Measurements from ENCODE around the gene CYREN.

DNA sequence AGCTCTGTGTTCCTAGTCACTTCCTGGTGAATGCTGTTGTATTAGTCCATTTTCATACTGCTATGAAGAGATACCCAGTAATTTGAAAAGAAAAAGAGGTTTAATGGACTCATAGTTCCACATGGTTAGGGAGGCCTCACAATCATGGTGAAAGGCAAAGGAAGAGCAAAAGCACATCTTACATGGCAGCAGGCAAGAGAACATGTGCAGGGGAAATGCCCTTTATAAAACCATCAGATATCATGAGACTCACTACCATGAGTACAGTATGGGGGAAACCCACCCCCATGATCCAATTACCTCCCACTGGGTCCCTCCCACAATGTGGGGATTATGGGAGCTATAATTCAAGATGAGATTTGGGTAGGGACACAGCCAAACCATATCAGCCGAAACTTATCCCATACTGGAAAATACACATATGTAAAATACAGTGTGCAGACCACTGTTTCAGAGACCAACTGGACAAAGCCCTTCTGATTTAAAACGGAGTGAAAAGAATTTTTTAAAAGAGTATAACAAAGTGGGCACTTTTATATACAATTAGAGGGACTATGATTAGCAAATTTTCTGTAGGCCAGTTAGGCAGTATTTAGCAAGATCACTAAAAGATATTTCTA is 8.0 kb downstream of the CYREN start:
- TF ChIP-seq, protein P1, sequence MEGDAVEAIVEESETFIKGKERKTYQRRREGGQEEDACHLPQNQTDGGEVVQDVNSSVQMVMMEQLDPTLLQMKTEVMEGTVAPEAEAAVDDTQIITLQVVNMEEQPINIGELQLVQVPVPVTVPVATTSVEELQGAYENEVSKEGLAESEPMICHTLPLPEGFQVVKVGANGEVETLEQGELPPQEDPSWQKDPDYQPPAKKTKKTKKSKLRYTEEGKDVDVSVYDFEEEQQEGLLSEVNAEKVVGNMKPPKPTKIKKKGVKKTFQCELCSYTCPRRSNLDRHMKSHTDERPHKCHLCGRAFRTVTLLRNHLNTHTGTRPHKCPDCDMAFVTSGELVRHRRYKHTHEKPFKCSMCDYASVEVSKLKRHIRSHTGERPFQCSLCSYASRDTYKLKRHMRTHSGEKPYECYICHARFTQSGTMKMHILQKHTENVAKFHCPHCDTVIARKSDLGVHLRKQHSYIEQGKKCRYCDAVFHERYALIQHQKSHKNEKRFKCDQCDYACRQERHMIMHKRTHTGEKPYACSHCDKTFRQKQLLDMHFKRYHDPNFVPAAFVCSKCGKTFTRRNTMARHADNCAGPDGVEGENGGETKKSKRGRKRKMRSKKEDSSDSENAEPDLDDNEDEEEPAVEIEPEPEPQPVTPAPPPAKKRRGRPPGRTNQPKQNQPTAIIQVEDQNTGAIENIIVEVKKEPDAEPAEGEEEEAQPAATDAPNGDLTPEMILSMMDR (conservative IDR thresholded peaks at IDR 0.05; ENCODE audit: low read depth, low read length): no peak
- TF ChIP-seq EZH2 (IDR thresholded peaks at IDR 0.05; ENCODE audit: borderline replicate concordance, low read depth, low read length, poor library complexity, severe bottlenecking): no peak
